Sigmoid colon (tissue), 7 donors: ENCODE measurements around the gene PTAFR. TPM values are rescaled to one million over a fixed set of nuclear protein-coding genes. Genes with fewer than 3 reads are reported as not detected.
A peak's percentile ranks its signal among the peaks of the same experiment; 100 is the strongest.

Experiments
- DNase-seq: peaks from one replicate; pipeline ENCODE4 v3.0.0-alpha.2; 2019
- H3K27ac ChIP-seq, 4 donors: fragments of 200-600 bp; sonication (generic); one replicate each; pipeline ENCODE4 v1.5.1; 2016 to 2019; ENCODE audit warnings: mild to moderate bottlenecking in 1 of 4
- H3K27me3 ChIP-seq, 3 donors: fragments of 200-600 bp; sonication (generic); one replicate each; pipeline ENCODE4 v1.5.1; 2019; ENCODE audit warnings: mild to moderate bottlenecking in 1 of 3
- H3K36me3 ChIP-seq, 4 donors: fragments of 200-600 bp; sonication (generic); one replicate each; pipeline ENCODE4 v1.5.1; 2016 to 2019
- H3K4me1 ChIP-seq, 4 donors: fragments of 200-600 bp; sonication (generic); one replicate each; pipeline ENCODE4 v1.5.1; 2017 to 2019
- H3K4me3 ChIP-seq, 4 donors: fragments of 200-600 bp; sonication (generic); one replicate each; pipeline ENCODE4 v1.5.1; 2017 to 2019; ENCODE audit warnings: mild to moderate bottlenecking in 2 of 4, moderate library complexity in 1 of 4
- H3K9me3 ChIP-seq, 4 donors: fragments of 200-600 bp in 3 of 4; sonication (generic) in 3 of 4; one replicate each; pipeline versions ENCODE4 v1.5.1 to v1.6.1; 2013 to 2019
- EP300 ChIP-seq, 4 donors: sonication (generic); formaldehyde crosslinking; IDR thresholded peaks; one replicate each; pipeline ENCODE4 v1.6.1; 2017; ENCODE audit warnings: antibody characterized with exemption in 4 of 4
- POLR2A ChIP-seq, 2 donors: fragments of 450-650 bp; IDR thresholded peaks; one replicate each; pipeline ENCODE4 v1.6.1; 2016; ENCODE audit warnings: antibody characterized with exemption in 2 of 2, mild to moderate bottlenecking in 2 of 2, moderate library complexity in 2 of 2
- POLR2AphosphoS5 ChIP-seq, 4 donors: sonication (generic); formaldehyde crosslinking; IDR thresholded peaks; one replicate each; pipeline ENCODE4 v1.6.1; 2017; ENCODE audit warnings: antibody characterized with exemption in 4 of 4
- WGBS, 2 donors: extraction: QIAGEN DNeasy Blood & Tissue Kit; methylation state at CpG; one replicate each; pipeline ENCODE4 v1.1.7; 2013; 5-methylcytosine and 5-hydroxymethylcytosine counted together
- intact Hi-C: fragments of 100-400 bp; cut with DNase I; formaldehyde crosslinking; loops from one replicate; pipeline ENCODE4 v1.15.1; 2023
- polyA plus RNA-seq, 3 donors: library from polyadenylated mRNA; stranded (reverse); fragments of 200-250 nt; gene quantifications; one replicate each; pipeline ENCODE4 v1.2.3, GENCODE V29; 2013
- total RNA-seq, 4 donors: library from RNA; depleted of rRNA; stranded (reverse); fragments of >200 nt; gene quantifications; one replicate each; pipeline ENCODE4 v1.1.0, GENCODE V29; 2016
- TF ChIP-seq, protein P1 (sequence below), 4 experiments: fragments of 450-650 bp in 3 of 4; fragments of 200-600 bp in 1 of 4; IDR thresholded peaks; one replicate each; pipeline ENCODE4 v1.5.1; 2016 to 2019; ENCODE audit warnings: antibody characterized with exemption in 4 of 4, mild to moderate bottlenecking in 3 of 4, moderate library complexity in 2 of 4
- donor health status: healthy with polysubstance abuse.
- donor health status: Bipolar disorder and iron deficiency.
- donor health status: healthy.

Gene PTAFR
- total and polyA plus RNA-seq, 7 donors: 1.8 to 9.9 (median 4.5) TPM

DNA sequence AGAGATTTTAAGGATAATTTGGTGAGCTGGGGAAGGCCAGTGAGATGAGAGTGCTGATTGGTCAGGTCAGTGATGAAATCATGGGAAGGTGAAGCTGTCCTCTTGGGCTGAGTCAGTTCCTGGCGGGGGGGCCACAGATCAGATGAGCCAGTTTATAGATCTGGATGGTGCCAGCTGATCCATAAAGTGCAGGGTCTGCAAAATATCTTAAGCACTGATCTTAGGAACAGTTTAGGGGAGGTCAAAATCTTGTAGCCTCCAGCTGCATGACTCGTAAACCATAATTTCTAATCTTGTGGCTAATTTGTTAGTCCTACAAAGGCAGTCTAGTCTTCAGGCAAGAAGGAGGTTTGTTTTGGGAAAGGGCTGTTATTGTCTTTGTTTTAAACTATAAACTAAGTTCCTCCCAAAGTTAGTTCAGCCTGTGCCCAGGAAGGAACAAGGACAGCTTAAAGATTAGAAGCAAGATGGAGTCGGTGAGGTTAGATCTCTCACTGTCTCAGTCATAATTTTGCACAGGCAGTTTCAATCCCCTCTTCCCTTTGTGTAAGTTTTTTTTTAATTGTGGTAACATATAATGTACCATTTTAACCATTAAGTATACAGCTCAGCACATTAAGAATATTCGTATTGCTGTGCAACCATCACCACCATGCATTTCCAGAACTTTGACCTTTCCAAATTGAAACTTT, 39.4 kb downstream of the PTAFR start:
- TF ChIP-seq POLR2AphosphoS5 (IDR thresholded peaks at IDR 0.05) (no peak), EP300 (IDR thresholded peaks at IDR 0.05) (no peak), POLR2A (IDR thresholded peaks at IDR 0.05) (no peak)
- TF ChIP-seq, protein P1, sequence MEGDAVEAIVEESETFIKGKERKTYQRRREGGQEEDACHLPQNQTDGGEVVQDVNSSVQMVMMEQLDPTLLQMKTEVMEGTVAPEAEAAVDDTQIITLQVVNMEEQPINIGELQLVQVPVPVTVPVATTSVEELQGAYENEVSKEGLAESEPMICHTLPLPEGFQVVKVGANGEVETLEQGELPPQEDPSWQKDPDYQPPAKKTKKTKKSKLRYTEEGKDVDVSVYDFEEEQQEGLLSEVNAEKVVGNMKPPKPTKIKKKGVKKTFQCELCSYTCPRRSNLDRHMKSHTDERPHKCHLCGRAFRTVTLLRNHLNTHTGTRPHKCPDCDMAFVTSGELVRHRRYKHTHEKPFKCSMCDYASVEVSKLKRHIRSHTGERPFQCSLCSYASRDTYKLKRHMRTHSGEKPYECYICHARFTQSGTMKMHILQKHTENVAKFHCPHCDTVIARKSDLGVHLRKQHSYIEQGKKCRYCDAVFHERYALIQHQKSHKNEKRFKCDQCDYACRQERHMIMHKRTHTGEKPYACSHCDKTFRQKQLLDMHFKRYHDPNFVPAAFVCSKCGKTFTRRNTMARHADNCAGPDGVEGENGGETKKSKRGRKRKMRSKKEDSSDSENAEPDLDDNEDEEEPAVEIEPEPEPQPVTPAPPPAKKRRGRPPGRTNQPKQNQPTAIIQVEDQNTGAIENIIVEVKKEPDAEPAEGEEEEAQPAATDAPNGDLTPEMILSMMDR (IDR thresholded peaks at IDR 0.05): no peak
- intact Hi-C loops: no loop called here
- no peak for DNase-seq
- no peaks in the 10 kb centered on the region for H3K36me3 ChIP-seq
- H3K27me3 ChIP-seq: no peaks in the 10 kb centered on the region
- no peak overlapping the region for H3K4me3 ChIP-seq
- no peak overlapping the region for H3K27ac ChIP-seq
- H3K9me3 ChIP-seq: no peaks in the 10 kb centered on the region
- no peaks in the 10 kb centered on the region for H3K4me1 ChIP-seq
- WGBS, 2 donors: 63 to 81% methylated on average over 4 of the region's 4 CpGs

DNA sequence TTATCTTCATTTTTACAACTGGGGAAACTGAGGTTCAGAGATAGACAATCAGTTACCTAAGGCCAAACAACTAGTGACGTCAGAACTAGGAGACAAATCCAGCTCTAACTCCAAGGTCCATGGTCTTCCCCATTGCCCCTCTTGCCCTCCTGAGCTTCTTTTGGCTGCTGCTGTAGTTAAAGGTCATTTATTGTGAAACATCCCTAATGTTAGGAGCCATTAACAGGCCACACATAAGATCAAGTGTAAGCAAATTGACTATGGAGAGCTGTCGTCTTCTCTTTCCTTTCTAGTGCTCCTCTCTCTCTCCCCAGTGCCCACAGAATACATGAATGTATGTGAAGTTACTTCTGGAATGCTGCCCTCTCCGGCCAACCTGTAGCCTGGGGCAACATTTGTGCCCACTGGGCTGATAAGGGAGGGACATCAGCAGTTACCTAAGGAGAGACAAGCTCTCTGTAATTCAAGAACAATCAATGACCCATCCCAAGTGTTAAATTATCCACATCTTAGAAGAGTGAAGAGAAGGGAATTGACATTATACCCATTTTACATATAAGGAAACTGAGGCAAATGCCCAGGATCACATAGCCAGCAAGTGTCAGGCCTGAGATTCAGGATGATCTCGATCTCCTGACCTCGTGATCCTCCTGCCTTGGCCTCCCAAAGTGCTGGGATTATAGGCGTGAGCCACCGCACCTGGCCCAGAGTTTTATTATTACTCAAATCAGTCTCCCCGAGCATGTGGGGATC, 40.1 kb downstream of the PTAFR start:
- H3K4me1 ChIP-seq: no peaks in the 10 kb centered on the region
- DNase-seq: no peak
- H3K27ac ChIP-seq: no peak overlapping the region
- no peak overlapping the region for H3K4me3 ChIP-seq
- TF ChIP-seq EP300 (IDR thresholded peaks at IDR 0.05) (no peak), POLR2AphosphoS5 (IDR thresholded peaks at IDR 0.05) (no peak), POLR2A (IDR thresholded peaks at IDR 0.05) (no peak)
- TF ChIP-seq, protein P1 (IDR thresholded peaks at IDR 0.05): no peak
- H3K36me3 ChIP-seq: no peaks in the 10 kb centered on the region
- no peaks in the 10 kb centered on the region for H3K27me3 ChIP-seq
- WGBS, 2 donors: 83 to 91% methylated on average over 8 of the region's 8 CpGs
- no peaks in the 10 kb centered on the region for H3K9me3 ChIP-seq
- intact Hi-C loops: no loop called here

DNA sequence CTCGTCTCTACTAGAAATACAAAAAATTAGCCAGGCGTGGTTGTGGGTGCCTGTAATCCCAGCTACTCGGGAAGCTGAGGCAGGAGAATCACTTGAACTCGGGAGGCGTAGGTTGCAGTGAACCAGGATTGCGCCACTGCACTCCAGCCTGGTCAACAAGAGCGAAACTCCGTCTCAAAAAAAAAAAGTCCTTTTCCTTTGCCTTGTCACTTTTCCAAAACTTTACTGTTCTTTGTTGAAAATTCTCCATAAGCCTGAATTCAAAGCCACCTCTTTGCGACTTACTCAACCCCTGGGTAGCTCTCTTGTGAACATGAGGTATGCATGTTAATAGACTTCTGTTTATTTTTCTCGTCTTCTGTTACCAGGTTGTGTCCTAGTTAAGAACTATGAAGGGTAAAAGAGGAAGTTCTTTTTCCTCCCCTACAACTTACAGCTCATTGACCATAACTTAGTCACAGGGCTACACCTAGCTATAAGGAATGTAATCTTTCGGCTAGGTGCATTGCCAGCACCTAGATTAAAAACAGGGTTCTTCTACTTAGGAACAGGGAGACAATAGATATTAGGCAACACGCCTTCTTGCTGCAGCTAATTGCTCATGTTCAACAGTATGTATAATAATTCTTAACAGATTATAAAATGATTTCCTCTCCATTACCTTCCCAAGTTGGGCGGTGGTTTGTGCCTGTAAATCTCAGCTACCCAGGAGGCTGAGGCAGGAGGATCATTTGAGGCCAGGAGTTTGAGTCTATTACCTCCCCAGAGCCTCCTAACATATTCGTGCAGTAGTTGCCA, 40.9 kb downstream of the PTAFR start:
- H3K4me3 ChIP-seq: no peak overlapping the region
- no peaks in the 10 kb centered on the region for H3K4me1 ChIP-seq
- H3K27ac ChIP-seq: peak overlapping the region in 1 of 4 donors; percentile 14
- TF ChIP-seq EP300 (IDR thresholded peaks at IDR 0.05) (no peak), POLR2AphosphoS5 (IDR thresholded peaks at IDR 0.05) (no peak)
- TF ChIP-seq, protein P1 (IDR thresholded peaks at IDR 0.05): no peak
- no peaks in the 10 kb centered on the region for H3K36me3 ChIP-seq
- WGBS, 2 donors: 75 to 82% methylated on average over 14 of the region's 14 CpGs
- H3K27me3 ChIP-seq: no peaks in the 10 kb centered on the region
- DNase-seq: no peak
- no peaks in the 10 kb centered on the region for H3K9me3 ChIP-seq
- intact Hi-C loops: no loop called here

DNA sequence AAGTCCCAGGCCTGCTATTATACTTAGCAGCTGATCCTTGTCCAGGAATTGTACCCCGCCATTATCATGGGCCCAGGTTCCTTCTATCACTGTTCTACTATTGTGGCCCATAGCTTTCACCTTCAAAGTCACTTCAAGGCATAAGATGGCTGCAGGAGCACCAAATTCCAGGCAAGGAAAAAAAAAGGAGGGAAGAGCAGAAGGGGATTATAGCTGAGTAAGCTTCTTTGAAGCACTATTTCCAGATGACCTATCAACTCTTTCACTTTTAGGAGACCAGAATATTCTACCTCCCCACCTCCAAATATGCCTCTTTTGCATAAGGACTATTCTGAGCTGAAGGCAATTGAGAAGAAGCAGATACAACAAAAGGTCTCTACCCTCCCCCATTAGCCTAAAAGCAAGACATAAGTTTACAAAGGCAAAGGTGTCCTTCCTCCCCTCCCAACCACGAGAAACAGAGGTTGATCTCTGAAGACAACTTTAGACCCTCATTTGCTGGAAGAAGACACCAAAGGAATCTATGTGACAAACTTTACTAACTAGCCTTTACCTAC, 41.8 kb downstream of the PTAFR start:
- Histone ChIP-seq H3K27me3 (no peaks in the 10 kb centered on the region), H3K36me3 (no peaks in the 10 kb centered on the region), H3K27ac (peak overlapping the region in 1 of 4 donors; percentile 14), H3K4me1 (no peaks in the 10 kb centered on the region), H3K4me3 (no peak overlapping the region), H3K9me3 (no peaks in the 10 kb centered on the region)
- no peak for DNase-seq
- WGBS, 2 donors: 90 to 94% methylated on average over 2 of the region's 2 CpGs
- intact Hi-C loops: no loop called here
- TF ChIP-seq POLR2A (IDR thresholded peaks at IDR 0.05) (no peak), EP300 (IDR thresholded peaks at IDR 0.05) (no peak), POLR2AphosphoS5 (IDR thresholded peaks at IDR 0.05) (no peak)
- TF ChIP-seq, protein P1 (IDR thresholded peaks at IDR 0.05): no peak
